Measurements from ENCODE around the gene ZNF837. TPM values are rescaled to one million over a fixed set of nuclear protein-coding genes. Genes with fewer than 3 reads are reported as not detected.
A peak's percentile ranks its signal among the peaks of the same experiment; 100 is the strongest.

The ZNF837 gene
- total and polyA plus RNA-seq, 2 donors (not counting 1 experiment from before 2014, with no cell fraction given), result 4.2 to 4.9 TPM

DNA sequence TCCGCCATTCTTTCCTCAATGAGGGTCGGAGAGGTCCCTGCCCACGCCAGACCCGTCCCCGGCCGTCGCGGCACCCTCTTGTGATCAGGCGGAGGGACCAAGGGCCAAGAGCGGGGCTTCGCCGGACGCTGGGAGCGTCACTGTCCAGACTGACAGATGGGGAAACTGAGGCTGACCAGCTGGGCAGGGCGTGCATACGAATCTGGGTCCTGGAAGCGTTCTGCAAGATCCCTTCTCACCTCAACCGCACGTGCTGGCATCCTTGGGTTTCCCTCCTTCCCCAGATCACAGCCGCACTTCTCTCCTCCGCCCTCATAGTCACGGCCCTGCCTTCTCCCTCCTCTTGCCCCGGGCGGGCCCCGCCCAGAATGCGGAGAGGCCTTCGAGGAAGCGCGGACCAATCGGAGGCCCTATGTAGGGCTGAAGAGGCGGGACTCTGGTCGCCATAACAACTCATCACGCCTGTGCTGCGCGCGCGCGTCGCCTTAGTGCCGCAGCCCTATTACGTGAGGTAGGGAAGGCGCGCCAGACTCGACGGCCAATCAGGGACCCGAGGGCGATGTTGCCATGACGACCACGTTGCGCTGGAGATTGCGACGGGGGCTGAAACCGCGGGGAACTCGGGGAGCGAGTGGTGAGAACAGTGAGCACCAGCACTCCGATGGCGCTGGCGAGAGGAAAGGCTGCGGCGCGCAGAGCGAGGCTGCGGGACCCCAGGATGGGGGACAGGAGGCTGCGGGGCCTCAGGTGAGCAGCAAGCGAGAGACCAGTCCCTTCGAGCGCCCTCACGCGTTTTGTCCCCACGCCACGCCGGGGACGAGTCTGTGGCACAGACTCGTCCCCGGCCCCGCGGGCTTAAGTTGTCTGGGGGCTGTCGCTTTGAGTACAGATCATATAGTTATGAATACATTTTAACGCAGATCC is 20.3 kb upstream of the ZNF837 start:
- Mint-ChIP-seq H3K27me3 (peaks cover 3% of the 10 kb centered on the region), H3K27ac (peak overlapping the region; percentile 91), H3K4me1 (peaks cover 7% of the 10 kb centered on the region), H3K9me3 (ENCODE audit: insufficient read depth) (no peaks in the 10 kb centered on the region), H3K4me3 (peak overlapping the region; percentile 89)
- Histone ChIP-seq H3K79me2 (ENCODE audit: control insufficient read depth, insufficient read depth, low read length) (peaks cover 2% of the 10 kb centered on the region), H3K9ac (ENCODE audit: low read length) (peak overlapping the region; percentile 70), H2AFZ (ENCODE audit: insufficient read depth, low read depth, low read length, poor library complexity, severe bottlenecking) (peak overlapping the region; percentile 84), H3K36me3 (replicated peaks in 1 of 2; ENCODE audit: control extremely low read depth in 1 of 2, control insufficient read depth in 1 of 2, extremely low read depth in 1 of 2, insufficient read depth in 2 of 2, low read length in 1 of 2) (no peaks in the 10 kb centered on the region), H3K27me3 (replicated peaks in 1 of 4; ENCODE audit: control extremely low read depth in 1 of 4, control insufficient read depth in 3 of 4, insufficient read depth in 4 of 4, low read length in 3 of 4) (peaks cover 0 to 19% (median 7%) of the 10 kb centered on the region in 4 experiments), H3K9me3 (ENCODE audit: control extremely low read depth in 1 of 3, control insufficient read depth in 2 of 3, insufficient read depth in 1 of 3, low read length in 2 of 3) (peaks cover 0 to 7% (median 0%) of the 10 kb centered on the region in 3 donors), H3K4me1 (ENCODE audit: control insufficient read depth in 2 of 2, insufficient read depth in 2 of 2, low read length in 2 of 2) (peaks cover 7 to 15% of the 10 kb centered on the region in 2 donors), H3K27ac (ENCODE audit: low read length in 2 of 2) (peak overlapping the region; percentile 62 to 87), H4K20me1 (ENCODE audit: control insufficient read depth, insufficient read depth, low read length, poor library complexity, severe bottlenecking) (no peaks in the 10 kb centered on the region), H3K4me3 (ENCODE audit: control extremely low read depth in 1 of 5, extremely low read depth in 1 of 5, insufficient read depth in 1 of 5, low read depth in 2 of 5, low read length in 4 of 5) (peak overlapping the region; percentile 32 to 69 (median 64)), H3K4me2 (replicated peaks; ENCODE audit: low read depth, low read length, poor library complexity, severe bottlenecking) (peak overlapping the region; percentile 99)
- TF ChIP-seq, protein P1, sequence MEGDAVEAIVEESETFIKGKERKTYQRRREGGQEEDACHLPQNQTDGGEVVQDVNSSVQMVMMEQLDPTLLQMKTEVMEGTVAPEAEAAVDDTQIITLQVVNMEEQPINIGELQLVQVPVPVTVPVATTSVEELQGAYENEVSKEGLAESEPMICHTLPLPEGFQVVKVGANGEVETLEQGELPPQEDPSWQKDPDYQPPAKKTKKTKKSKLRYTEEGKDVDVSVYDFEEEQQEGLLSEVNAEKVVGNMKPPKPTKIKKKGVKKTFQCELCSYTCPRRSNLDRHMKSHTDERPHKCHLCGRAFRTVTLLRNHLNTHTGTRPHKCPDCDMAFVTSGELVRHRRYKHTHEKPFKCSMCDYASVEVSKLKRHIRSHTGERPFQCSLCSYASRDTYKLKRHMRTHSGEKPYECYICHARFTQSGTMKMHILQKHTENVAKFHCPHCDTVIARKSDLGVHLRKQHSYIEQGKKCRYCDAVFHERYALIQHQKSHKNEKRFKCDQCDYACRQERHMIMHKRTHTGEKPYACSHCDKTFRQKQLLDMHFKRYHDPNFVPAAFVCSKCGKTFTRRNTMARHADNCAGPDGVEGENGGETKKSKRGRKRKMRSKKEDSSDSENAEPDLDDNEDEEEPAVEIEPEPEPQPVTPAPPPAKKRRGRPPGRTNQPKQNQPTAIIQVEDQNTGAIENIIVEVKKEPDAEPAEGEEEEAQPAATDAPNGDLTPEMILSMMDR (IDR thresholded peaks at IDR 0.05), result no peak
- TF ChIP-seq EZH2 (IDR thresholded peaks at IDR 0.05; ENCODE audit: borderline replicate concordance, insufficient read depth, low read depth, low read length, poor library complexity, severe bottlenecking), result no peak
- intact Hi-C loops (cut with micrococcal nuclease), result loop anchor here (1.0 to 2.0 kb wide), 10 partner anchors 14 to 218 kb away; partner anchors contain the start of genes ERVK3-1, MZF1, RPS5 and ZNF132
- ATAC-seq (ENCODE audit: low read depth) (peak; percentile 97), DNase-seq (peak; percentile 100)
- ChIA-PET POLR2A (interaction anchor here (0.7 kb wide), 1 partner anchor 8 kb away, joined by 3 read pairs; the partner anchor contains the start of gene ZNF584), CTCF (no interaction called here)
- WGBS (ENCODE audit: insufficient coverage), result 6% methylated on average over 66 of the region's 80 CpGs
